GM12865 (cell line): ENCODE data around the gene TGM6.

ENCODE experiments used
- DNase-seq: peaks from one replicate; pipeline ENCODE4 v3.0.0; 2010; ENCODE audit warnings: low read depth
- H3K4me3 ChIP-seq: 2 replicates; pipeline ENCODE4 v1.5.1; 2011; ENCODE audit warnings: mild to moderate bottlenecking, low read depth, low read length, control low read depth
- TF ChIP-seq, protein P1 (sequence below): IDR thresholded peaks from 2 replicates; pipeline ENCODE4 v1.5.1; 2011; ENCODE audit warnings: low read length, control low read depth, low read depth, inconsistent platforms; ENCODE audit not compliant: insufficient read depth; ENCODE audit errors: missing control alignments

The TGM6 gene

DNA sequence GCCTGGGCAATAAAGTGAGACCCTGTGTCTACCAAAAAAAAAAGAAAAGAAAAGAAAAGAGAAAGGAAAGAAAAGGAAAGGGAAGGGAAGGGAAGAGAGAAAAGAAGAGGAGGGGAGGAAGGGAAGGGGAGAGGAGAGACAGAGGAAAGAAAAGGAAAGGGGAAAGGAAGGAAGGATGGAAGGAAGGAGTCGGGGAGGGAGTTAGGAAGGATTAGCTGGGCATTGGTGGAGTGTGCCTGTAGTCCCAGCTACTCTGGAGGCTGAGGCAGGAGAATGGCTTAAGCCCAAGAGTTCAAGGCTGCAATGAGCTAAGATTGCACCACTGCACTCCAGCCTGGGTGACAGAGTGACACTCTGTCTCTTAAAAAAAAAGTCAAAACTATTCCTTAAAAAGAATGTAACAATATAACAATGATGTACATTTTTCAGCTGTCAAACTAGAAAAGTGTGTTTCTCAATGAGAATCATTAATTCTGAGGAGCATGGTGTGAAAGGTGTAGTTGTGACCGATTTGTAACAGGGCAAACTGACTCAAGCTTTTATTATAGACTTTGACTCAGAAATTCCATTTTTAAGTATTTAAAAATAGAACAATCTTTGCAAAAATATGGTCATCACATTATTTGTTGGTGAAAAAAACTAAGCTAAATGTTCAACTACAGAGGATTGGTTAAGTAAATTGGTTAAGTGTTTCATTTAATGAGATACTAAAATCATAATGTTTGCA is 75.2 kb downstream of the TGM6 start:
- TF ChIP-seq, protein P1, sequence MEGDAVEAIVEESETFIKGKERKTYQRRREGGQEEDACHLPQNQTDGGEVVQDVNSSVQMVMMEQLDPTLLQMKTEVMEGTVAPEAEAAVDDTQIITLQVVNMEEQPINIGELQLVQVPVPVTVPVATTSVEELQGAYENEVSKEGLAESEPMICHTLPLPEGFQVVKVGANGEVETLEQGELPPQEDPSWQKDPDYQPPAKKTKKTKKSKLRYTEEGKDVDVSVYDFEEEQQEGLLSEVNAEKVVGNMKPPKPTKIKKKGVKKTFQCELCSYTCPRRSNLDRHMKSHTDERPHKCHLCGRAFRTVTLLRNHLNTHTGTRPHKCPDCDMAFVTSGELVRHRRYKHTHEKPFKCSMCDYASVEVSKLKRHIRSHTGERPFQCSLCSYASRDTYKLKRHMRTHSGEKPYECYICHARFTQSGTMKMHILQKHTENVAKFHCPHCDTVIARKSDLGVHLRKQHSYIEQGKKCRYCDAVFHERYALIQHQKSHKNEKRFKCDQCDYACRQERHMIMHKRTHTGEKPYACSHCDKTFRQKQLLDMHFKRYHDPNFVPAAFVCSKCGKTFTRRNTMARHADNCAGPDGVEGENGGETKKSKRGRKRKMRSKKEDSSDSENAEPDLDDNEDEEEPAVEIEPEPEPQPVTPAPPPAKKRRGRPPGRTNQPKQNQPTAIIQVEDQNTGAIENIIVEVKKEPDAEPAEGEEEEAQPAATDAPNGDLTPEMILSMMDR = no peak

DNA sequence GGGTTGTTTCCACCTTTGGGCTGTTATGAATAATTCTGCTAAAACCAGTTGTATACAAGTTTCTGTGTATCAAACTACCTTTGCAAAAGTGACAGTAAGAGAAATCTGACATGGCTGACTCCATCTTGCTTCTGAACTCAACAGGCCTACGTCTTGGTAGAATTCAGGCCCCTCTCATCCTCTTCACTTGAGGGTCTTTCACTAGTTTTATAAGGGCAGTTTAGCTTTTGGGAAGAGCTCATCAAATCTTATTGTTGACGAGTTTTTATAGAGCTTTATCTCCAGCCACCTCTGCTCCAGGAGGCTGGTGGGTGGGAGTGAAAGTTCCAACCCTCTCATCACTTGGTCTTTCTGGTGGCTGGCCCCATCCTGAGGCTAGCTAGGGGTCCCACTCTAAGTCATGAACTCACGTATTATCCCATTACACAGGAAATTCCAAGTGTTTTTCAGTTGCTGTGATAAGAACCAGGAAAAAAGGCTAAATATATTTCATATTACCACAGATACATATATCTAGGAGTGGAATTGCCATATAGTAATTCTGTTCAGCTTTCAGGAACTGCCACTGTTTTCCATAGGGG is 78.3 kb downstream of the TGM6 start:
- TF ChIP-seq, protein P1 = no peak
- no peak overlapping the region for H3K4me3 ChIP-seq
- DNase-seq = no peak

More for the DNA sequence above, 75.2 kb downstream of the TGM6 start:
- no peak for DNase-seq
- H3K4me3 ChIP-seq = no peak overlapping the region

DNA sequence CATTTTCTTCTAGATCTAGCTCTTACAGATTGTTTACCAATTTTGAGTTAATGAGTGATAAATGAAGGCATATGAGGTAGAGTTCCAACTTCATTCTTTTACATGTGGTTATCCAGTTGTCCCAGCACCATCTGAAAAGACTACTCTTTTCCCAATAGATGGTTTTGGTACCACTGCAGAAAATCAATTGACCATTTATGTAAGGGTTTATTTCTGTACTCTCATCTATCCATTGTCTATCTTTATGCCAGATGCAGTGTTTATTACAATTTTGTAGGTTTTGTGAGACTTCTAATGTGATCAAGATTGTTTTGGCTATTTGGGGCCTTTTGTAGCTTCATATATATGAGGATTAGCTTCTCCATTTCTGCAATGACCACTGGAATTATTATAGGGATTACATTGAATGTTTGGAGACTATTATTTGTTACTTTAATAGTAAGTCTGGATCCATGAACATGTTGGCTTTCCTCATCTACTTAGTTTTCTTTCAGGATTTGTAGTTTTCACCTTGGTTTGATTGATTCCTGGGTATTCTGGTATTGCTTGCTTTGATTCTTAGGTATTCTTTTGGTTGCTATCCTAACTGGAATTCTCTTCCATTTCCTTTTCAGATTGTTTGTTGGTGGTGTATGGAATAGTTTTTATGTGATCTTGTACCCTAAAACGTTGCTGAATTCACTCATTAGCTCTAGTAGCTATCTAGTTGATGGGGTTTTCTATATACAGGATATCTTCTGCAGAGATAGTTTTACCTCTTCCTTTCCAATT is 79.5 kb downstream of the TGM6 start:
- TF ChIP-seq, protein P1 = no peak
- H3K4me3 ChIP-seq = no peak overlapping the region
- no peak for DNase-seq

- no peak for DNase-seq
- TF ChIP-seq, protein P1 = no peak
- no peak overlapping the region for H3K4me3 ChIP-seq
These were observed 80.2 kb downstream of the TGM6 start for GRCh38 chr20:2460752-2461424.

DNA sequence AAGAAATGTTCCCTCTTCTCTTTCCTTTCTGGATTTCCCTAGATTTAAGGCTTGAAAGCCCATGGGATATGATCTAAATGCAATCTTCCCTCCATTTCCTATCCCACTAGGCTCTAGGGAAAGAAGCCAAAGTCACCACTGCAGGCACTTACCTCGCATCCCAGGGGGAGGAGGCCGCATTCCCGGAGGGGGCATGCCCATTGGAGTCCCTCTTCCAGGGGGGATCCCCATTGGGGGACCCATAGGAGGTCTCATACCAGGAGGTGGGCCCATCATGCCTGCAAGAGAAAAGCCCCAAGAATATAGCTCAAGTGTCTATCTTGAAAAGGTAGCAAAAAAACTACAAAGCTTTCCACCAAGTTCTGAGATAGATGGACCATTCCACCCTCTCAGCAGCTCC is 81.8 kb downstream of the TGM6 start:
- TF ChIP-seq, protein P1 = no peak
- no peak overlapping the region for H3K4me3 ChIP-seq
- no peak for DNase-seq

GRCh38 chr20:2463616-2464365 is 83.1 kb downstream of the TGM6 start:
- H3K4me3 ChIP-seq = no peak overlapping the region
- no peak for DNase-seq
- TF ChIP-seq, protein P1 = no peak
